Right atrium auricular region (tissue), 2 donors: ENCODE results near the gene RIMKLB. TPM values are rescaled to one million over a fixed set of nuclear protein-coding genes. Genes with fewer than 3 reads are reported as not detected.

Experiments used
- DNase-seq: peaks from one replicate; pipeline ENCODE4 v3.0.0-alpha.2; 2019; ENCODE audit warnings: low spot score
- H3K27ac ChIP-seq, 2 donors: fragments of 200-600 bp; sonication (generic); 1 replicate in 1 of 2; 2 replicates in 1 of 2; pipeline ENCODE4 v1.5.1; 2016 to 2019
- H3K27me3 ChIP-seq, 2 donors: fragments of 200-600 bp; sonication (generic); one replicate each; pipeline versions ENCODE4 v1.5.1 to v1.6.0; 2017 to 2019
- H3K36me3 ChIP-seq: fragments of 200-600 bp; sonication (generic); one replicate; pipeline ENCODE4 v1.5.1; 2016
- H3K4me1 ChIP-seq, 2 donors: fragments of 200-600 bp; sonication (generic); one replicate each; pipeline versions ENCODE4 v1.5.1 to v1.6.0; 2017 to 2019
- H3K4me3 ChIP-seq, 2 donors: fragments of 200-600 bp; sonication (generic); 1 replicate in 1 of 2; 2 replicates in 1 of 2; pipeline ENCODE4 v1.5.1; 2017 to 2019; ENCODE audit warnings: mild to moderate bottlenecking in 1 of 2, moderate library complexity in 1 of 2
- H3K9me3 ChIP-seq, 2 donors: fragments of 200-600 bp; sonication (generic); one replicate each; pipeline ENCODE4 v1.5.1; 2019
- total RNA-seq, 2 donors: library from RNA; depleted of rRNA; stranded (reverse); fragments of >200 nt; gene quantifications; one replicate each; pipeline ENCODE4 v1.1.0, GENCODE V29; 2016
- TF ChIP-seq, protein P1 (sequence below), 2 donors: fragments of 200-600 bp; sonication (generic); IDR thresholded peaks; one replicate each; pipeline ENCODE4 v1.5.1; 2019; ENCODE audit warnings: antibody characterized with exemption in 2 of 2

Gene RIMKLB
- total RNA-seq, 2 donors from 2014 or later = 9.7 to 10.7 TPM

DNA sequence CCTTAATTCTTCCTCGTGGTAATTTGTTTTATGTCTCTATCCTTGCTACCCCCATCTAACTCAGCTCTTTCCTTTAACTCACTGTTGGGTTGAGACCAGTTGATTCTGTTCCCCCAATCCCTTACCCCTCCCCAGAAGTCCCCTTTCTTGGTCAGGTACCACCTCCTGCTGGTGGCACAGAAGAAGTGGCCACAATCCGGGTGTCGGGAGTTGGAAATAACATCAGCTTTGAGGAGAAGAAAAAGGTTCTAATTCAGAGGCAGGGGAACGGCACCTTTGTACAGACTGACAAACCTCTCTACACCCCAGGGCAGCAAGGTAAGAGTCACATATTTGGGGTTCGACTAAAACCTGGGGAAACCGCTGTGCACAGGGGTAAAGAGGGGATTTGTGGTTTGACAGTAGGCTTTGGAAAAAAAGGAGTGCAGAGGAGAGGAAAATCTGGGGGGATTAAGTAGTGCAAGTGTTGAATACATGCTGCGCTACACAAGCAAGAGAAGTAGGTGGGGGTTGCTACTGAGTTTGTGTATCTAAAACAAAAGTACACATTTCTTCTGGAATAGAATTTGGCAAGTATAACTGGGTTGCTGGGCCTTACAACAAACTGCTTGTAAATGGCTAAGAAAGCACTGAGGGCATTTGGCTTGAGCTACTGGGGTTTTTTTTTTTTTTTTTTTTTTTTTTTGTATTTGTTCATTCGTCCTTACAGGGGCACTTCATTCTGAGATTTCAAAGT, 125.9 kb downstream of the RIMKLB start:
- no peak overlapping the region for H3K27ac ChIP-seq
- TF ChIP-seq, protein P1, sequence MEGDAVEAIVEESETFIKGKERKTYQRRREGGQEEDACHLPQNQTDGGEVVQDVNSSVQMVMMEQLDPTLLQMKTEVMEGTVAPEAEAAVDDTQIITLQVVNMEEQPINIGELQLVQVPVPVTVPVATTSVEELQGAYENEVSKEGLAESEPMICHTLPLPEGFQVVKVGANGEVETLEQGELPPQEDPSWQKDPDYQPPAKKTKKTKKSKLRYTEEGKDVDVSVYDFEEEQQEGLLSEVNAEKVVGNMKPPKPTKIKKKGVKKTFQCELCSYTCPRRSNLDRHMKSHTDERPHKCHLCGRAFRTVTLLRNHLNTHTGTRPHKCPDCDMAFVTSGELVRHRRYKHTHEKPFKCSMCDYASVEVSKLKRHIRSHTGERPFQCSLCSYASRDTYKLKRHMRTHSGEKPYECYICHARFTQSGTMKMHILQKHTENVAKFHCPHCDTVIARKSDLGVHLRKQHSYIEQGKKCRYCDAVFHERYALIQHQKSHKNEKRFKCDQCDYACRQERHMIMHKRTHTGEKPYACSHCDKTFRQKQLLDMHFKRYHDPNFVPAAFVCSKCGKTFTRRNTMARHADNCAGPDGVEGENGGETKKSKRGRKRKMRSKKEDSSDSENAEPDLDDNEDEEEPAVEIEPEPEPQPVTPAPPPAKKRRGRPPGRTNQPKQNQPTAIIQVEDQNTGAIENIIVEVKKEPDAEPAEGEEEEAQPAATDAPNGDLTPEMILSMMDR (IDR thresholded peaks at IDR 0.05) = peak; percentile 39 to 64
- peaks cover 0 to 7% of the 10 kb centered on the region in 2 donors for H3K9me3 ChIP-seq
- no peaks in the 10 kb centered on the region for H3K27me3 ChIP-seq
- H3K36me3 ChIP-seq = no peaks in the 10 kb centered on the region
- no peak for DNase-seq
- no peaks in the 10 kb centered on the region for H3K4me1 ChIP-seq
- H3K4me3 ChIP-seq = no peak overlapping the region

DNA sequence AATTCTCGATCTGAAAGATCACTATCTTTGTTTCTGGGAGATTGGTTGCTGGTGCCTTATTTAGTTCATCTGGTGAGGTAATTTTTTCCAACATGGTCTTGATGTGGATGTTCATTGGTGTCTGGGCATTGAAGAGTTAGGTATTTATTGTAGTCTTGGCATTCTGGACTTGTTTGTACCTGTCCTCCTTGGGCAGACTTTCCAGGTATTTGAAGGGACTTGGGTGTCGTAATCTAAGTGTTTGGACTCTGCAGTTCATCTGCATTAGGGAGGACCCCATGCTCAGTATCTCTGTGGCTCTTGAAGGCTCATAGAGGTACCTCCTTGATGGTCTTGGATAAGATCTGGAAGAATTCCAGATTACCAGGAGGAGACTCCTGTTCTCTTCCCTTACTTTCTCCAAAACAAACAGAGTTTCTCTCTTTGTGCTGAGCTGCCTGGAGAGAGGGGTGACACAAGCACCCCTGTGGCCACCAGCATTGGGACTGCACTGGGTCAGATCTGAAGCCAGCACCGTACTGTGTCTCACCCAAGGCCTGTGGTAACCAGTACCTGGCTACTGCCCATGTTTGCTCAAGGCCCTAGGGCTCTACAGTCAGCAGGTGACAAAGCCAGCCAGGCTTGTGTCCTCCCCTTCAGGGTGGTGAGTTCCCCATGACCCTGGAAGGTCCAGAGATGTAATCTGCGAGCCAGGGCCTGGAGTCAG, 129.9 kb downstream of the RIMKLB start:
- Histone ChIP-seq H3K27ac (no peak overlapping the region), H3K4me1 (no peaks in the 10 kb centered on the region), H3K9me3 (peaks cover 0 to 7% of the 10 kb centered on the region in 2 donors), H3K4me3 (no peak overlapping the region), H3K27me3 (no peaks in the 10 kb centered on the region), H3K36me3 (no peaks in the 10 kb centered on the region)
- TF ChIP-seq, protein P1 (IDR thresholded peaks at IDR 0.05) = no peak
- DNase-seq = no peak

DNA sequence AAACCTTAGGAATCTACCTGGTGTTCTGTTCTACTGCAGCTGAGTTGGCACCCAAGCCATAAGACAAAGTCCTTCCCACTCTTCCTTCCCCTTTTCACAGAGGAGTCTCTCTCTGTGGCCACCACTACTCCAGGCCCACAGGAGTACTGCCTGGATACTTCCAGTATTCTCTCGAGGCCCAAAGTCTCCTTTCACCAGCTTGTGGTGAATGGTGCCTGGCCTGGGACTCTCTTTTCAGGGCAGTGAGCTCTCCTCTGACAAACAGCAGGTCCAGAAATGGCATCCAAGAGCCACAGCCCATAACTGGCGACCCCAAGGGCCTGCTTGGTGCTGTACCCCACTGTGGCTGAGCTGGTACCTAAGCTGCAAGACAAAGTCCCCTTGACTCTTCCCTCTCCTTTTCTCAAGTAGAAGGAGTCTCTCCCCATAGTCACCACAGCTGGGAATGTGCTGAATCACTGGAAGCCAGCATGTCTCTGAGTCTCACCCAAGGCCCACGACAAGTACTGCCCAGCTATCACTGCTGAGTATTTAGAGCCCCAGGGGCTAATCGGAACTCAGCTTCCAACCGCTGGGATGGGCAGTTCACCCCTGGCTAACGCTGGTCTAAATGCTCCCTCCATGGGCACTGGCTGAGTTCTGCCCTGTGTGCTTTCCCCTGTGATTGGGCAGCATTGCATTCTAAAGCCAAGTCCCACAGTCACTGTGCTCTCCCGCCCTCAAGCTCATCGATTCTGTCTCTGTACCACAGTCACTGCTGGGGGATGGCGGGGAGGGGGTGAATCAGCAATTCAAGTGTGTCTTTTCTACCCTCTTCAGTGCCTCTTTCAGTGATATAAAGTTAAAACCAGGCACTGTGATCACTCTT, 130.7 kb downstream of the RIMKLB start:
- H3K4me1 ChIP-seq = no peaks in the 10 kb centered on the region
- H3K27ac ChIP-seq = no peak overlapping the region
- no peak for DNase-seq
- H3K4me3 ChIP-seq = no peak overlapping the region
- H3K27me3 ChIP-seq = no peaks in the 10 kb centered on the region
- H3K9me3 ChIP-seq = peaks cover 0 to 7% of the 10 kb centered on the region in 2 donors
- H3K36me3 ChIP-seq = no peaks in the 10 kb centered on the region
- TF ChIP-seq, protein P1 (IDR thresholded peaks at IDR 0.05) = no peak

DNA sequence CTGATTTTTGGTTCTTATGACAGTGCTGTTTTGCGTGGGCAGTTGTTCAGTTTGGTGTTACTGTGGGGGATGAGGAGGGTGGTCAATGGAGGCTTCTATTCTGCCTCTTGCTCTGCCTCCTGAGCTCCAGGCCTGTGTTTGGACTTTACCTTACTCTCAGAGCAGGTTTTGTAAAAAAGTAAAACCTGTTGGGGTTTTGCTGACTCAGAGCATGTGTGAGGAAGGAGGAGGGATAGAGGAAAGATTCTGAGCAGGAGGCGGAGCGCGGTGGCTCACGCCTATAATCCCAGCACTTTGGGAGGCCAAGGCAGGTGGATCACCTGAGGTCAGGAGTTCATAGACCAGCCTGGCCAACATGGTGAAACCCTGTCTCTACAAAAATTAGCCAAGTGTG, 131.3 kb downstream of the RIMKLB start:
- H3K9me3 ChIP-seq = peaks cover 0 to 7% of the 10 kb centered on the region in 2 donors
- H3K27me3 ChIP-seq = no peaks in the 10 kb centered on the region
- no peak overlapping the region for H3K4me3 ChIP-seq
- DNase-seq = no peak
- H3K4me1 ChIP-seq = no peaks in the 10 kb centered on the region
- TF ChIP-seq, protein P1 (IDR thresholded peaks at IDR 0.05) = no peak
- H3K27ac ChIP-seq = no peak overlapping the region
- H3K36me3 ChIP-seq = no peaks in the 10 kb centered on the region

DNA sequence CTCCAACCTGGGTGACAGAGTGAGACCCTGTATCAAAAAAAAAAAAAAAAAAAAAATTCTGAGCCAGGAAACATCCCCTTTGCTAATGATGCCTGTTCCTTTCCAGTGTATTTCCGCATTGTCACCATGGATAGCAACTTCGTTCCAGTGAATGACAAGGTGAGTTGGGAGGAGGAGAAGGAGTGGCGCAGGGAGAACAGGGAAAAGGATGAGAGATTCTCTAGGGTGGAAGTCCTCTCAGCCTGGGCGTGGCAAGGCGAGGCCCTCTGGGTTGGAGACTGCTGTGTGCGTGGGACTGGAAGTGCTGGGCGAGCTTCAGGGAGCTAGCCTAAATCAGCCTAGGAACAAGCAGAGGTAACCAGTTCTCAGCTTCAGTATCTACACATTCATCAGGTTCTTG, 131.8 kb downstream of the RIMKLB start:
- Histone ChIP-seq H3K4me1 (no peaks in the 10 kb centered on the region), H3K27me3 (no peaks in the 10 kb centered on the region), H3K36me3 (no peaks in the 10 kb centered on the region), H3K9me3 (peaks cover 0 to 7% of the 10 kb centered on the region in 2 donors), H3K27ac (no peak overlapping the region), H3K4me3 (no peak overlapping the region)
- no peak for DNase-seq
- TF ChIP-seq, protein P1 (IDR thresholded peaks at IDR 0.05) = no peak
